Kidney tubule cell (primary cell): ENCODE results near the gene NDE1.
"Not testable (repeated sequence)": the region's sequence is repeated elsewhere in the genome, so short reads cannot be mapped to it uniquely, and the experiment has no call there.

Source experiments
- DNase-seq: peaks from one replicate; pipeline ENCODE4 v3.0.0-alpha.2; 2018; ENCODE audit warnings: low spot score

The NDE1 gene, protein sequence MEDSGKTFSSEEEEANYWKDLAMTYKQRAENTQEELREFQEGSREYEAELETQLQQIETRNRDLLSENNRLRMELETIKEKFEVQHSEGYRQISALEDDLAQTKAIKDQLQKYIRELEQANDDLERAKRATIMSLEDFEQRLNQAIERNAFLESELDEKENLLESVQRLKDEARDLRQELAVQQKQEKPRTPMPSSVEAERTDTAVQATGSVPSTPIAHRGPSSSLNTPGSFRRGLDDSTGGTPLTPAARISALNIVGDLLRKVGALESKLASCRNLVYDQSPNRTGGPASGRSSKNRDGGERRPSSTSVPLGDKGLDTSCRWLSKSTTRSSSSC

DNA sequence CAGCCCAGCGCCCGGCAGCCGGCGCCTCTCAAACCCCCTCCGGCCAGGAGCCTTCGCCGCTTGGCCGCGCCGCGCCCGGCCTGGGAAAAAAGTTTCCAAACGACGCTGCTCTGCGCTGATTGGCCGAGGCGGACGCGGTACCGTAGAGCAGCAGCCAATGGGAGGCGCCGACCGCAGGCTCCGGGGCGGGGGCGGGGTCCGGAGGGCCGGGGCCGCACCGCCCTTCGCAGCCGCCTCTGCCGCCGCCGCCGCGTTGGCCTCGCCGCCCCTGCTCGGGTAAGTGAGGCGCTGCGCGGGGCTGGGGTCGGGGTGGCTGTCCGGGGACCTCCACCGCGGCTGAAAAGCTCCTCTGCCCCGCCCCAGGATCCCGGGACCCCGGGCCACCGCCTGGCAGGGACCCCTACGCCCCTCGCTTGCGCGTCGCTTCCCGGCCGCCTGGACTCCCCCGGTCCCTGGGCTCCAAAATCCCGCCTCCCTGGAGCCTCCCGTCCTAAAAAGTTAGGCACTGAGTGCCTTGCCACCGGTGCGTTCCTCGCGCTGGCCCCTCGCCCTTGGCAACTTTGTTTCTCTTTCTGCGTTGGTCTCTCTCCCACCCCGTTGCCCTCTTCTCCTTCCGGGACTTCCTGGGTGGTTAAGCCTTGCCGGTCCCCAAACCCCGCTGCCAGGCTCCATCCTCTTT is at the start of gene NDE1:
Gene NDE1, plus strand, starts transcription at position 227 of the 679 bp plus-strand sequence. CDS start 14,534 bp downstream, outside the sequence.
- DNase-seq: peak; percentile 90

GRCh38 chr16:15601212-15601879 is 48.7 kb upstream of the NDE1 start:
- DNase-seq: no peak

DNA sequence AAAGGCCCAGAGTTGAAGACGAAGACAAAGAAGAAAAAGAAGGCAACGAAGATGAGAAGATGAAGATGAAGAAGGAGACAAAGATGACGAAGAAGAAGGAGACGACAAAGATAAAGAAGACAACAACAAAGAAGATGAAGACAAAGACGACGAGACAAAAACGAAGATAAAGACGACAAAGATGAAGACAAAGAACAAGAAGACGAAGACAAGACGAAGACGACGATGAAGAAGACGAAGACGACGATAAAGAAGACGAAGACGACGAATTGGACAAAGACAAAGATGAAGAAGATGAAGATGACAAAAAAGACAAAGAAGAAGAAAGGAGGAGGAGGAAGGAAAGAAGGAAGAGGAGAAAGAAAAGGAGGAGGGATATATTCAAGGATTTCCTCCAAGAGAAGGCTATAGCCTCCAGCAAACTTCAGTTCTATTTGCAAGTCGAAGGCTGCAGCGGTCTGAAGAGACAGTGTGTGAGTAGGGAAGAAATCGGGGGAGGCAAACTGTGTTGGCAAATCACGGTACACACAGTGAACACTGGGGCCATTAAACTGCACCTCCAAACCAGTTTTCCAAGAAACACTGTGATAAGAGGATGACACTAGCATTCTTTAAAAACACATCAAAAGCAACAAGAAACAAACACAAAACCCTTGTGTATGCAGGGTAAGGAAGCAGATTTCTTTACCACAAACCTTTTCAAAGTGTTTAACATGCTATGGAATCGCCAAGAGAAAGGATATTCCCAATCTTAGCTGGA is 47.6 kb upstream of the NDE1 start:
- no peak for DNase-seq

- DNase-seq: no peak
Measured at GRCh38 chr16:15604460-15605440, 45.3 kb upstream of the NDE1 start.

DNA sequence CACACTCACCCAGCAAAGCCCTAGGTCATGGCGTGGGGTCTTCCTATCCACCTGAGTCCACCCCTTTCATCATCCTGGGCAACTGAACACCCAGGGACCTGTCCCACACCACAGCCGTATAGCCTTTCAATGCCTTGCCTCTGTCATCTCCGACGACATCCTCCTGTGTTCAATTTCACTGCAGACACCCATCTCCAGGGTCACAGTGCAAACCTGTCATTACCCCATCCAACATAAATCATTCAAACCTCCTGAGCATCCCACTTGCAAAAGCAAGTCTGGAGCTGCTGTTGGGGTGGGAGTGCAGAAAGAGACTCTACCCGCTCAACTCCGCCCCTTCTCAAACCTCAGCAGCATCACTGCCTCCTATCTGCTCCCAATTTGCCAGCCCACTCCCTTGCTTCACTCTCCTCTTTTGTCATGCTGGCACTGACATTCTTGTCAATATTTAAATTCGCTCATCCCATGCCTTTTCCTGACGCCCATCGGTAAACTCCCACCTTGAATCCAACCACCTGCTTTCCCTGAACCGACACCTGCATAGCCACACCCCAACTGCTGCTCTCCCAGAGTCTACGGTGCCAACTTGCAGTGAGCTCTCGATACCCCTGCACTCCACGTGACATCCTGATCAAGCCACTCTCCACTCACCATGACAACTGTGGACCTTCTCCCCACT is 44.1 kb upstream of the NDE1 start:
- DNase-seq: no peak

GRCh38 chr16:15606518-15607220 is 43.4 kb upstream of the NDE1 start:
- DNase-seq: no peak

- DNase-seq: not testable (repeated sequence)
Measured at GRCh38 chr16:15607221-15607699, 42.8 kb upstream of the NDE1 start.

- DNase-seq: peak; percentile 20
Measured at GRCh38 chr16:15607700-15608396, 42.2 kb upstream of the NDE1 start.

GRCh38 chr16:15608398-15609285 is 41.4 kb upstream of the NDE1 start:
- DNase-seq: no peak

GRCh38 chr16:15609286-15609649 is 40.8 kb upstream of the NDE1 start:
- DNase-seq: no peak

DNA sequence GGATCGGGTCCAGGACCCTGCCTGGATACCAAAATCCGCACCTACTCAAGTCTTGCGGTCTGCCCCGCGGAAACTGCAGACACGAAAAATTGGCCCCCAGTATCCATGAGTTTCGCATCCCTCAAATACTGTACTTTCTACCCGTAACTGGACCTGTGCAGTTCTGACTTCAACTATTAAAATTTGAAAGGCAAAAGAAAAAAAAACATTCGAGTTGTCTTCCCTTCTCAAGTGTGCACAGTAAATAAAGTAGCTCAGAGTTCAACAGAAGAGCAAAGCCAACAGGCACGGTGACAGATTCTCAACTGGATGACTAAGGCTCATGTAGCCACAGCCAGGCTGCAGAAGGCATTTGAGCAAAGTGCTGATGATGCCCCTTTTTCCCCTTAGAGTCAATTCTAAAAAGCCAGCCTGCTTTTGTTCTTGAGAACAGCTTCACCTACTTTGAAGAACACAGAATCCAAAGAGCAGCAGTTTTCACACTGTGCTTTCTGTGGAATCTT is 39.6 kb upstream of the NDE1 start:
- DNase-seq: no peak

DNA sequence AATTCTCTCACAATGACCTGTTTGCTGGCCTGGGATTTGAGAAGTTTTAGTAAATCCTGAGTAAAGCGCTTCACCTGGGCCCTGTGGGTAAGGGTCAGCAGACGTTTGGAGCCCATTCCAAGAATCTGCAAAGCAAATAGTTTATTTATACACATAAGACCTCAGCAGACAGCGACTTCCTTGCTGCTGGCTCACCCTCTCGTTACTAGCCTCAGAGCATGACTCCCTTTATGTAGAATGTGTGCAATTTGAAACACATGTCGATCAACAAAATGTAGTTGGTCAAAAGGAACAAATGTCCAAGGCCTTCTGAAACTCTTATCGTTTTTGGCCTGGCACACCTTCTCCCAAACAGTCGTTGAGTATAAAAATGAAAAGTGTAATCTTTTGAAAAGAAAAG is 38.4 kb upstream of the NDE1 start:
- no peak for DNase-seq

GRCh38 chr16:15613676-15614075 is 36.4 kb upstream of the NDE1 start:
- DNase-seq: peak; percentile 86

DNA sequence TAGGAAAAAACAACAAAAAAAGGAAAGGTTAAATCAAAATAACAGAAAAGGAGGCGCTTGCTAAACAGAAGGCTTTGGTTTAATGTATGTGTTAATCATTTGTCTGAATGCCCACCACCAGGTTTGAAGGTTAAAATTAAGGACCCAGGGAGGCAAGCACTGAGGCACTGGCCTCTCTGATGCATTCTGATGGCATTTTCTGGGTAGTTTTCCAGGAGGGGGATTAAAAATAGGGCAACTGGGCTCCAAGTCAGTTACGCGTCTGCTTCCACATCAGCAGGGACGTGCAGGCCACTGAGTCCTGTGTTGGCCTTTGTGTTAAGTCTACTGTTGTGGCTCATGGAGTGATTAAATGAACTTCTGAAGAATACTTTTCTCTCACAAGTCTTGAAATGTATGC is 34.0 kb upstream of the NDE1 start:
- DNase-seq: no peak

DNA sequence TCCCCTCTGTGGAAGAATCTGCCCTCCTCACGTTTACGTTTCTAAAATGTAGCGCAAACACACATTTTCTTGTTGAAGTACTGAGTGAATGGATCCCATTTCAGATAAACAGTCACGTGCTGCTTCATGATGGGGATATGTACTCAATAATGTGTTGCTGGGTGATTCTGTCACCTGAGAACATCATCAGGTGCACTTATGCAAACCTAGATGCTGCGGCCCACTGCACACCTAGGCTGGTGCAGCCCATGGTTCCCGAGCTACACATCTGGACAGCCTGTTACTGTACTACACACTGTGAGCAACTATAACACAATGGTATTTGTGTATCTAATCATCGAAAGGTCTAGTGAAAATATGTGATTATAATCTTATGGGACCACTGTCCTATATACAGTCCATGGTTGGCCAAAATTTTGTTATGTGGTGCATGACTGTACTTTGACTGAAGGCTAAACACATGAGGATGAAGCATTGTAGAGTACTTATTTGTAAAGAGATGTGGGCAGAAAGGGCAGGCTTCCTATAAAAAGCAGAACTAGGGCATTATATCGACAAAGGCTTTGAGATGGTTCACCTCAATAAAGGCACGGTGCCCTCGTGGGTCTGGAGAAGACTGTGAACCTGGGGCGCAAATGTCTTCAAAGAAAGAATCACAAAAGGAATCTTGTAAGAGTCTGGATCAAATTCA is 33.4 kb upstream of the NDE1 start:
- DNase-seq: no peak

DNA sequence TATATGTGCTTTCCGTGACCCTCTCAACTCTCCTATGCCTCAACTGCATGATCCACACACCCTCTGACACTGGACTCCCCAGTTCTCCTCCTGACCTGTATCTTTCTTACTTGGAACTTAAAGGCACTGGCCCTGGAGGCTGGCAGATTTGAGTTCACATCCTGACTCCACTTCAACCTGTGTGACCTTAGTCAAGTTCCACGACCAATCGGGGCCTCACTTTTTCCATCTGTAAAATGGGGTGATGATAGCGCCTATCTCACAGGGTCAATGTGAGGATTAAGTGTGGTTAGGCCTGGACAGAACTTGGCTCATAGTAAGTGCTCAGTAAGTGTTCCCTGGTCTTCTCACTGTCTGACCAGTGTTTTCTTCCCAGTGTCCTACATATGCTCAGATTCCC is 32.1 kb upstream of the NDE1 start:
- DNase-seq: no peak

DNA sequence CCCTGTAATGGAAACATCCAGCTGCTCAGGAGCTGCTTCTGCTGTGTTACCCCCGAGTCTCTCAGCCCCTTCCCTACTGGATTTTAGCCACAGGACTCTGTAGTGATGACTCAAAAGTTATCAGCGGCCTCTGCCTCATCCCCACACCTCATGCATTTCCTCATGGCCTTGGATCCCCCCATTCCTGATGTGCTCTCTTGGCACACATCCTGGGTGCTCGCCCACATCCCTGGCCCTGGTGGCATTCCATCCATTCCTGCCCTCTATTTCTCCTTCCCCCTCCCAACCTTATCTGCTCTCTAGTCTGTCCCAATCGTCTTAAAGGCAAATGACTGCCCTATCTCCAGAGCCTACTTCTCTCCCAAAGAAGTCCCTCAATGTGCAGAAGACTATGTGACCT is 31.7 kb upstream of the NDE1 start:
- peak; percentile 90 for DNase-seq
